Measurements from ENCODE around the gene PSMA7. TPM values are rescaled to one million over a fixed set of nuclear protein-coding genes. Genes with fewer than 3 reads are reported as not detected.

PSMA7 gene
- total and polyA plus RNA-seq, 4 donors: 118 to 234 (median 191) TPM

- H3K27ac ChIP-seq (ENCODE audit: low read depth, low read length): no peak overlapping the region
- H3K27me3 ChIP-seq (ENCODE audit: control insufficient read depth, insufficient read depth, low read length): no peaks in the 10 kb centered on the region
- H3K36me3 ChIP-seq (ENCODE audit: control insufficient read depth, insufficient read depth, low read length): peaks cover 85% of the 10 kb centered on the region
- H3K4me1 ChIP-seq (ENCODE audit: control insufficient read depth, insufficient read depth, low read length): peaks cover 21% of the 10 kb centered on the region
- no peak overlapping the region for H3K4me3 ChIP-seq (ENCODE audit: low read depth, low read length)
- 90% methylated on average over 14 of the region's 25 CpGs for WGBS (ENCODE audit: insufficient coverage)
- H3K9me3 ChIP-seq (ENCODE audit: control insufficient read depth, insufficient read depth, low read length): no peaks in the 10 kb centered on the region
- DNase-seq (ENCODE audit: low read depth in 4 of 6, low spot score in 6 of 6): no peak
Measured at GRCh38 chr20:62157387-62158087, 14.3 kb upstream of the PSMA7 start.

GRCh38 chr20:62156592-62157386 is 13.6 kb upstream of the PSMA7 start:
- H3K36me3 ChIP-seq (ENCODE audit: control insufficient read depth, insufficient read depth, low read length): peaks cover 83% of the 10 kb centered on the region
- 40% methylated on average over 24 of the region's 24 CpGs for WGBS (ENCODE audit: insufficient coverage)
- no peaks in the 10 kb centered on the region for H3K27me3 ChIP-seq (ENCODE audit: control insufficient read depth, insufficient read depth, low read length)
- H3K9me3 ChIP-seq (ENCODE audit: control insufficient read depth, insufficient read depth, low read length): no peaks in the 10 kb centered on the region
- H3K27ac ChIP-seq (ENCODE audit: low read depth, low read length): no peak overlapping the region
- peaks cover 21% of the 10 kb centered on the region for H3K4me1 ChIP-seq (ENCODE audit: control insufficient read depth, insufficient read depth, low read length)
- H3K4me3 ChIP-seq (ENCODE audit: low read depth, low read length): no peak overlapping the region
- DNase-seq (ENCODE audit: low read depth in 4 of 6, low spot score in 6 of 6): peak in 2 of 6 donors; percentile 68 to 69

- no peak overlapping the region for H3K27ac ChIP-seq (ENCODE audit: low read depth, low read length)
Measured at GRCh38 chr20:62156254-62156556, 13.0 kb upstream of the PSMA7 start.

GRCh38 chr20:62155428-62156253 is 12.4 kb upstream of the PSMA7 start:
- Histone ChIP-seq H3K36me3 (ENCODE audit: control insufficient read depth, insufficient read depth, low read length) (peaks cover 83% of the 10 kb centered on the region), H3K4me1 (ENCODE audit: control insufficient read depth, insufficient read depth, low read length) (peaks cover 28% of the 10 kb centered on the region), H3K27me3 (ENCODE audit: control insufficient read depth, insufficient read depth, low read length) (no peaks in the 10 kb centered on the region), H3K9me3 (ENCODE audit: control insufficient read depth, insufficient read depth, low read length) (no peaks in the 10 kb centered on the region), H3K27ac (ENCODE audit: low read depth, low read length) (no peak overlapping the region), H3K4me3 (ENCODE audit: low read depth, low read length) (no peak overlapping the region)
- no peak for DNase-seq (ENCODE audit: low read depth in 4 of 6, low spot score in 6 of 6)
- WGBS (ENCODE audit: insufficient coverage): 63% methylated on average over 23 of the region's 29 CpGs

More at GRCh38 chr20:62156254-62156556, 13.0 kb upstream of the PSMA7 start:
- H3K36me3 ChIP-seq (ENCODE audit: control insufficient read depth, insufficient read depth, low read length): peaks cover 83% of the 10 kb centered on the region
- peaks cover 22% of the 10 kb centered on the region for H3K4me1 ChIP-seq (ENCODE audit: control insufficient read depth, insufficient read depth, low read length)
- no peaks in the 10 kb centered on the region for H3K9me3 ChIP-seq (ENCODE audit: control insufficient read depth, insufficient read depth, low read length)
- 40% methylated on average over 1 of the region's 3 CpGs for WGBS (ENCODE audit: insufficient coverage)
- H3K4me3 ChIP-seq (ENCODE audit: low read depth, low read length): no peak overlapping the region
- no peaks in the 10 kb centered on the region for H3K27me3 ChIP-seq (ENCODE audit: control insufficient read depth, insufficient read depth, low read length)
- DNase-seq (ENCODE audit: low read depth in 4 of 6, low spot score in 6 of 6): no peak

GRCh38 chr20:62151835-62152364 is 8.7 kb upstream of the PSMA7 start:
- Histone ChIP-seq H3K27ac (ENCODE audit: low read depth, low read length) (no peak overlapping the region), H3K4me1 (ENCODE audit: control insufficient read depth, insufficient read depth, low read length) (peaks cover 48% of the 10 kb centered on the region), H3K9me3 (ENCODE audit: control insufficient read depth, insufficient read depth, low read length) (no peaks in the 10 kb centered on the region), H3K4me3 (ENCODE audit: low read depth, low read length) (no peak overlapping the region), H3K27me3 (ENCODE audit: control insufficient read depth, insufficient read depth, low read length) (no peaks in the 10 kb centered on the region), H3K36me3 (ENCODE audit: control insufficient read depth, insufficient read depth, low read length) (peaks cover 69% of the 10 kb centered on the region)
- WGBS (ENCODE audit: insufficient coverage): 90% methylated on average over 23 of the region's 23 CpGs
- no peak for DNase-seq (ENCODE audit: low read depth in 4 of 6, low spot score in 6 of 6)

GRCh38 chr20:62151225-62151624 is 8.0 kb upstream of the PSMA7 start:
- Histone ChIP-seq H3K36me3 (ENCODE audit: control insufficient read depth, insufficient read depth, low read length) (peaks cover 62% of the 10 kb centered on the region), H3K9me3 (ENCODE audit: control insufficient read depth, insufficient read depth, low read length) (no peaks in the 10 kb centered on the region), H3K4me1 (ENCODE audit: control insufficient read depth, insufficient read depth, low read length) (peaks cover 41% of the 10 kb centered on the region), H3K27me3 (ENCODE audit: control insufficient read depth, insufficient read depth, low read length) (no peaks in the 10 kb centered on the region), H3K27ac (ENCODE audit: low read depth, low read length) (no peak overlapping the region), H3K4me3 (ENCODE audit: low read depth, low read length) (no peak overlapping the region)
- WGBS (ENCODE audit: insufficient coverage): 89% methylated on average over 11 of the region's 11 CpGs
- no peak for DNase-seq (ENCODE audit: low read depth in 4 of 6, low spot score in 6 of 6)

GRCh38 chr20:62150310-62150575 is 7.0 kb upstream of the PSMA7 start:
- Histone ChIP-seq H3K36me3 (ENCODE audit: control insufficient read depth, insufficient read depth, low read length) (peaks cover 52% of the 10 kb centered on the region), H3K27me3 (ENCODE audit: control insufficient read depth, insufficient read depth, low read length) (no peaks in the 10 kb centered on the region), H3K27ac (ENCODE audit: low read depth, low read length) (no peak overlapping the region), H3K9me3 (ENCODE audit: control insufficient read depth, insufficient read depth, low read length) (no peaks in the 10 kb centered on the region), H3K4me1 (ENCODE audit: control insufficient read depth, insufficient read depth, low read length) (peaks cover 37% of the 10 kb centered on the region), H3K4me3 (ENCODE audit: low read depth, low read length) (no peak overlapping the region)
- no peak for DNase-seq (ENCODE audit: low read depth in 4 of 6, low spot score in 6 of 6)
- 95% methylated on average over 11 of the region's 11 CpGs for WGBS (ENCODE audit: insufficient coverage)

GRCh38 chr20:62149532-62150309 is 6.5 kb upstream of the PSMA7 start:
- DNase-seq (ENCODE audit: low read depth in 4 of 6, low spot score in 6 of 6): peak in 2 of 6 donors; percentile 40 to 42
- H3K4me1 ChIP-seq (ENCODE audit: control insufficient read depth, insufficient read depth, low read length): peaks cover 42% of the 10 kb centered on the region

GRCh38 chr20:62148908-62149314 is 5.7 kb upstream of the PSMA7 start:
- WGBS (ENCODE audit: insufficient coverage): 80% methylated on average over 16 of the region's 20 CpGs
- Histone ChIP-seq H3K27me3 (ENCODE audit: control insufficient read depth, insufficient read depth, low read length) (no peaks in the 10 kb centered on the region), H3K4me3 (ENCODE audit: low read depth, low read length) (no peak overlapping the region), H3K27ac (ENCODE audit: low read depth, low read length) (no peak overlapping the region), H3K9me3 (ENCODE audit: control insufficient read depth, insufficient read depth, low read length) (no peaks in the 10 kb centered on the region), H3K36me3 (ENCODE audit: control insufficient read depth, insufficient read depth, low read length) (peaks cover 42% of the 10 kb centered on the region), H3K4me1 (ENCODE audit: control insufficient read depth, insufficient read depth, low read length) (peaks cover 46% of the 10 kb centered on the region)
- DNase-seq (ENCODE audit: low read depth in 4 of 6, low spot score in 6 of 6): no peak

More at GRCh38 chr20:62149532-62150309, 6.5 kb upstream of the PSMA7 start:
- Histone ChIP-seq H3K27ac (ENCODE audit: low read depth, low read length) (no peak overlapping the region), H3K4me3 (ENCODE audit: low read depth, low read length) (no peak overlapping the region), H3K27me3 (ENCODE audit: control insufficient read depth, insufficient read depth, low read length) (no peaks in the 10 kb centered on the region), H3K9me3 (ENCODE audit: control insufficient read depth, insufficient read depth, low read length) (no peaks in the 10 kb centered on the region), H3K36me3 (ENCODE audit: control insufficient read depth, insufficient read depth, low read length) (peaks cover 50% of the 10 kb centered on the region)
- WGBS (ENCODE audit: insufficient coverage): 65% methylated on average over 24 of the region's 24 CpGs
